NOMO-1 treated with DMSO at 0.1 percent for 48 hours (cell line): ENCODE measurements around the gene CLBA1.
"Not testable (repeated sequence)": the region's sequence is repeated elsewhere in the genome, so short reads cannot be mapped to it uniquely, and the experiment has no call there.

ENCODE experiments used
- DNase-seq: peaks from one replicate; lab custom pipeline; 2025; ENCODE audit not compliant: unreplicated experiment; lab: John Stamatoyannopoulos, UW

The CLBA1 gene

GRCh38 chr14:105022276-105022670 lies 36.7 kb downstream of the CLBA1 start:
- no peak for DNase-seq

- DNase-seq = no peak
These were observed 37.6 kb downstream of the CLBA1 start for GRCh38 chr14:105023144-105023543.

GRCh38 chr14:105023791-105024480 lies 38.3 kb downstream of the CLBA1 start:
- no peak for DNase-seq

GRCh38 chr14:105025429-105025828 lies 39.8 kb downstream of the CLBA1 start:
- no peak for DNase-seq

- peak; percentile 74 for DNase-seq
These were observed 40.6 kb downstream of the CLBA1 start for GRCh38 chr14:105026033-105026785.

- no peak for DNase-seq
These were observed 41.4 kb downstream of the CLBA1 start for GRCh38 chr14:105026802-105027563.

- not testable (repeated sequence) for DNase-seq
These were observed 42.1 kb downstream of the CLBA1 start for GRCh38 chr14:105027718-105028117.

- no peak for DNase-seq
These were observed 42.8 kb downstream of the CLBA1 start for GRCh38 chr14:105028251-105028927.

- DNase-seq = no peak
These were observed 43.8 kb downstream of the CLBA1 start for GRCh38 chr14:105029402-105029801.

GRCh38 chr14:105030194-105030593 lies 44.6 kb downstream of the CLBA1 start:
- no peak for DNase-seq

GRCh38 chr14:105030836-105031396 lies 45.3 kb downstream of the CLBA1 start:
- DNase-seq = no peak

- not testable (repeated sequence) for DNase-seq
These were observed 46.9 kb downstream of the CLBA1 start for GRCh38 chr14:105032451-105032901.

GRCh38 chr14:105033412-105033900 lies 47.9 kb downstream of the CLBA1 start:
- not testable (repeated sequence) for DNase-seq

GRCh38 chr14:105034315-105035039 lies 48.9 kb downstream of the CLBA1 start:
- DNase-seq = no peak

- not testable (repeated sequence) for DNase-seq
These were observed 50.0 kb downstream of the CLBA1 start for GRCh38 chr14:105035616-105036015.

- no peak for DNase-seq
These were observed 54.0 kb downstream of the CLBA1 start for GRCh38 chr14:105039458-105040205.

GRCh38 chr14:105041841-105042765 lies 56.5 kb downstream of the CLBA1 start:
- DNase-seq = no peak

- no peak for DNase-seq
These were observed 57.2 kb downstream of the CLBA1 start for GRCh38 chr14:105042813-105043212.
